ENCODE data around the gene TTC38. TPM values are rescaled to one million over a fixed set of nuclear protein-coding genes. Genes with fewer than 3 reads are reported as not detected.

Gene TTC38
- total RNA-seq, 1 experiment from 2014 or later, result 18.0 TPM

- H3K4me1 ChIP-seq, result peaks cover 3% of the 10 kb centered on the region; the same call in 1 of the 2 replicates
- no peak overlapping the region for H3K4me3 ChIP-seq
- no peak for DNase-seq
- no peak overlapping the region for H3K27ac ChIP-seq
- no peaks in the 10 kb centered on the region for H3K9me3 ChIP-seq (replicated peaks)
- H3K27me3 ChIP-seq, result no peaks in the 10 kb centered on the region
- 0 out of 2 replicates have a peak, but pooled peaks cover 2% of the 10 kb centered on the region for H3K36me3 ChIP-seq
Observed at GRCh38 chr22:46240073-46240472, 27.7 kb upstream of the TTC38 start.

GRCh38 chr22:46240506-46240905 lies 27.3 kb upstream of the TTC38 start:
- Histone ChIP-seq H3K27me3 (no peaks in the 10 kb centered on the region), H3K36me3 (0 out of 2 replicates have a peak, but pooled peaks cover 2% of the 10 kb centered on the region), H3K4me1 (peaks cover 5% of the 10 kb centered on the region; the same call in 1 of the 2 replicates), H3K9me3 (replicated peaks) (no peaks in the 10 kb centered on the region), H3K27ac (no peak overlapping the region), H3K4me3 (no peak overlapping the region)
- DNase-seq, result no peak

- no peak overlapping the region for H3K4me3 ChIP-seq
- no peaks in the 10 kb centered on the region for H3K9me3 ChIP-seq (replicated peaks)
- 0 out of 2 replicates have a peak, but pooled peaks cover 2% of the 10 kb centered on the region for H3K36me3 ChIP-seq
- peaks cover 7% of the 10 kb centered on the region; the same call in 1 of the 2 replicates for H3K4me1 ChIP-seq
- no peak for DNase-seq
- no peak overlapping the region for H3K27ac ChIP-seq
- H3K27me3 ChIP-seq, result no peaks in the 10 kb centered on the region
Observed at GRCh38 chr22:46240907-46241306, 26.9 kb upstream of the TTC38 start.

- H3K27ac ChIP-seq, result no peak overlapping the region
- H3K36me3 ChIP-seq, result 0 out of 2 replicates have a peak, but pooled peaks cover 2% of the 10 kb centered on the region
- DNase-seq, result no peak
- no peaks in the 10 kb centered on the region for H3K9me3 ChIP-seq (replicated peaks)
- H3K4me3 ChIP-seq, result no peak overlapping the region
- no peaks in the 10 kb centered on the region for H3K27me3 ChIP-seq
- H3K4me1 ChIP-seq, result peaks cover 7% of the 10 kb centered on the region; the same call in 1 of the 2 replicates
Observed at GRCh38 chr22:46241396-46242007, 26.3 kb upstream of the TTC38 start.

- Histone ChIP-seq H3K27ac (no peak overlapping the region), H3K4me3 (no peak overlapping the region), H3K36me3 (0 out of 2 replicates have a peak, but pooled peaks cover 2% of the 10 kb centered on the region), H3K9me3 (replicated peaks) (no peaks in the 10 kb centered on the region), H3K4me1 (peaks cover 7% of the 10 kb centered on the region; the same call in 1 of the 2 replicates), H3K27me3 (no peaks in the 10 kb centered on the region)
- DNase-seq, result no peak
Observed at GRCh38 chr22:46242076-46242475, 25.7 kb upstream of the TTC38 start.

GRCh38 chr22:46244771-46245170 lies 23.0 kb upstream of the TTC38 start:
- Histone ChIP-seq H3K4me3 (no peak overlapping the region), H3K36me3 (0 out of 2 replicates have a peak, but pooled peaks cover 2% of the 10 kb centered on the region), H3K27ac (no peak overlapping the region; the same call in 1 of the 2 replicates), H3K4me1 (peaks cover 10% of the 10 kb centered on the region; the same call in 1 of the 2 replicates), H3K27me3 (no peaks in the 10 kb centered on the region), H3K9me3 (replicated peaks) (no peaks in the 10 kb centered on the region)
- no peak for DNase-seq

- Histone ChIP-seq H3K27me3 (no peaks in the 10 kb centered on the region), H3K9me3 (replicated peaks) (no peaks in the 10 kb centered on the region), H3K4me1 (peaks cover 10% of the 10 kb centered on the region; the same call in 1 of the 2 replicates), H3K4me3 (no peak overlapping the region), H3K27ac (peak overlapping the region; percentile 20; the same call in 1 of the 2 replicates), H3K36me3 (0 out of 2 replicates have a peak, but pooled peaks cover 2% of the 10 kb centered on the region)
- DNase-seq, result peak; percentile 43 to 54
Observed at GRCh38 chr22:46245511-46245910, 22.3 kb upstream of the TTC38 start.

- DNase-seq, result no peak
- Histone ChIP-seq H3K4me3 (no peak overlapping the region), H3K9me3 (replicated peaks) (no peaks in the 10 kb centered on the region), H3K36me3 (0 out of 2 replicates have a peak, but pooled peaks cover 1% of the 10 kb centered on the region), H3K27me3 (no peaks in the 10 kb centered on the region), H3K27ac (no peak overlapping the region), H3K4me1 (peaks cover 10% of the 10 kb centered on the region; the same call in 1 of the 2 replicates)
Observed at GRCh38 chr22:46246178-46246577, 21.6 kb upstream of the TTC38 start.

GRCh38 chr22:46247443-46247975 lies 20.3 kb upstream of the TTC38 start:
- H3K4me1 ChIP-seq, result peaks cover 7% of the 10 kb centered on the region
- H3K27ac ChIP-seq, result no peak overlapping the region
- no peaks in the 10 kb centered on the region for H3K36me3 ChIP-seq
- no peak for DNase-seq
- H3K27me3 ChIP-seq, result no peaks in the 10 kb centered on the region
- no peak overlapping the region for H3K4me3 ChIP-seq
- H3K9me3 ChIP-seq (replicated peaks), result no peaks in the 10 kb centered on the region

GRCh38 chr22:46250035-46250782 lies 17.6 kb upstream of the TTC38 start, which contains the start of gene CDPF1:
Gene CDPF1, minus strand, starts transcription at chr22:46250293. Its CDS starts 2,009 bp downstream, at chr22:46248284.
- no peaks in the 10 kb centered on the region for H3K36me3 ChIP-seq
- H3K4me3 ChIP-seq, result peak within 1 kb of the TSS; percentile 87
- H3K27me3 ChIP-seq, result no peaks in the 10 kb centered on the region
- H3K4me1 ChIP-seq, result peaks cover 26% of the 10 kb centered on the region
- peak within 1 kb of the TSS; percentile 78 for H3K27ac ChIP-seq
- peak; percentile 92 for DNase-seq
- no peaks in the 10 kb centered on the region for H3K9me3 ChIP-seq (replicated peaks)

- H3K4me1 ChIP-seq, result peaks cover 28% of the 10 kb centered on the region
- no peaks in the 10 kb centered on the region for H3K36me3 ChIP-seq
- H3K27me3 ChIP-seq, result no peaks in the 10 kb centered on the region
- H3K4me3 ChIP-seq, result peak overlapping the region; percentile 87
- peak overlapping the region; percentile 78 for H3K27ac ChIP-seq
- 0 out of 2 replicates have a peak, but pooled peaks cover 2% of the 10 kb centered on the region for H3K9me3 ChIP-seq (replicated peaks)
- peak in 1 of 2 experiments; percentile 25 for DNase-seq
Observed at GRCh38 chr22:46250783-46251125, 17.1 kb upstream of the TTC38 start.

- Histone ChIP-seq H3K4me1 (peaks cover 33% of the 10 kb centered on the region), H3K36me3 (no peaks in the 10 kb centered on the region), H3K27me3 (no peaks in the 10 kb centered on the region), H3K9me3 (replicated peaks) (0 out of 2 replicates have a peak, but pooled peaks cover 3% of the 10 kb centered on the region), H3K4me3 (peak overlapping the region; percentile 87), H3K27ac (no peak overlapping the region)
- no peak for DNase-seq
Observed at GRCh38 chr22:46251266-46251665, 16.5 kb upstream of the TTC38 start.

- no peak for DNase-seq
- 0 out of 2 replicates have a peak, but pooled peaks cover 3% of the 10 kb centered on the region for H3K9me3 ChIP-seq (replicated peaks)
- H3K36me3 ChIP-seq, result no peaks in the 10 kb centered on the region
- H3K27ac ChIP-seq, result no peak overlapping the region
- H3K4me1 ChIP-seq, result peaks cover 38% of the 10 kb centered on the region
- H3K27me3 ChIP-seq, result no peaks in the 10 kb centered on the region
- H3K4me3 ChIP-seq, result no peak overlapping the region
Observed at GRCh38 chr22:46251816-46252380, 15.9 kb upstream of the TTC38 start.

- Histone ChIP-seq H3K4me3 (no peak overlapping the region), H3K36me3 (no peaks in the 10 kb centered on the region), H3K27ac (no peak overlapping the region), H3K4me1 (peaks cover 35% of the 10 kb centered on the region), H3K9me3 (replicated peaks) (0 out of 2 replicates have a peak, but pooled peaks cover 5% of the 10 kb centered on the region), H3K27me3 (no peaks in the 10 kb centered on the region)
- peak; percentile 48 to 70 for DNase-seq
Observed at GRCh38 chr22:46256358-46256958, 11.3 kb upstream of the TTC38 start.
